D721Med (cell line): ENCODE data around the gene SLC24A3.

Source experiments
- DNase-seq: peaks from one replicate; pipeline ENCODE4 v3.0.0; 2011; ENCODE audit warnings: low spot score; ENCODE audit not compliant: insufficient read length
- FAIRE-seq: peaks from 2 replicates; lab custom pipeline; 2011; peaks lifted over from hg19 to GRCh38; lab: Jason Lieb, UNC
- CTCF ChIP-seq: IDR thresholded peaks from 2 replicates; pipeline ENCODE4 v1.5.1; 2012; ENCODE audit warnings: mild to moderate bottlenecking, control low read depth; ENCODE audit not compliant: insufficient read depth; ENCODE audit errors: missing control alignments

Gene SLC24A3

GRCh38 chr20:19322061-19322985 is 109.9 kb downstream of the SLC24A3 start:
- FAIRE-seq (no peak), DNase-seq (no peak)
- no peak for TF ChIP-seq CTCF

- no peak for TF ChIP-seq CTCF
- DNase-seq = no peak
These were observed 115.0 kb downstream of the SLC24A3 start for GRCh38 chr20:19327401-19327800.

GRCh38 chr20:19328676-19329075 is 116.2 kb downstream of the SLC24A3 start:
- FAIRE-seq = no peak
- no peak for TF ChIP-seq CTCF

More at GRCh38 chr20:19327401-19327800, 115.0 kb downstream of the SLC24A3 start:
- FAIRE-seq = no peak

GRCh38 chr20:19330038-19330437 is 117.6 kb downstream of the SLC24A3 start:
- TF ChIP-seq CTCF = no peak
- FAIRE-seq (no peak), DNase-seq (no peak)

More at GRCh38 chr20:19328676-19329075, 116.2 kb downstream of the SLC24A3 start:
- DNase-seq = no peak

- no peak for TF ChIP-seq CTCF
- FAIRE-seq = no peak
- DNase-seq = no peak
These were observed 118.3 kb downstream of the SLC24A3 start for GRCh38 chr20:19330731-19331130.

GRCh38 chr20:19333563-19333962 is 121.1 kb downstream of the SLC24A3 start:
- no peak for DNase-seq
- TF ChIP-seq CTCF = no peak
- FAIRE-seq = no peak

GRCh38 chr20:19335341-19335740 is 122.9 kb downstream of the SLC24A3 start:
- TF ChIP-seq CTCF = no peak
- DNase-seq = no peak
- no peak for FAIRE-seq
